Progenitor cell of endocrine pancreas (in vitro differentiated cells): ENCODE measurements around the gene STAG1. TPM values are rescaled to one million over a fixed set of nuclear protein-coding genes. Genes with fewer than 3 reads are reported as not detected.

Source experiments
- DNase-seq: peaks from one replicate; pipeline ENCODE4 v3.0.0; 2021; ENCODE audit warnings: low spot score; ENCODE audit not compliant: unreplicated experiment
- H3K27ac Mint-ChIP-seq: 2 replicates; pipeline ENCODE4 v1.8.0; 2021; ENCODE audit warnings: mild to moderate bottlenecking, moderate library complexity, mixed read lengths
- H3K27me3 Mint-ChIP-seq: 2 replicates; pipeline ENCODE4 v1.8.0; 2021; ENCODE audit warnings: mixed read lengths
- H3K36me3 Mint-ChIP-seq: 2 replicates; pipeline ENCODE4 v1.8.0; 2022; ENCODE audit warnings: mixed read lengths; ENCODE audit not compliant: insufficient read depth
- H3K4me1 Mint-ChIP-seq: 2 replicates; pipeline ENCODE4 v1.8.0; 2021; ENCODE audit warnings: low read depth, mixed read lengths
- H3K4me3 Mint-ChIP-seq: 2 replicates; pipeline ENCODE4 v1.8.0; 2021; ENCODE audit warnings: low read depth, mild to moderate bottlenecking, moderate library complexity, mixed read lengths
- H3K9me3 Mint-ChIP-seq: 2 replicates; pipeline ENCODE4 v1.8.0; 2021; ENCODE audit warnings: low read depth, mixed read lengths
- CTCF ChIP-seq: fragments of 200-600 bp; sonication (generic); IDR thresholded peaks from one replicate; pipeline ENCODE4 v1.5.0; 2021; ENCODE audit warnings: antibody characterized with exemption, mild to moderate bottlenecking; ENCODE audit not compliant: unreplicated experiment
- total RNA-seq: library from RNA; stranded (reverse); gene quantifications from 2 replicates; pipeline ENCODE4 v1.2.1, GENCODE V29; 2021

Gene STAG1
- total RNA-seq, 1 donor from 2014 or later: 46.4 TPM

- Mint-ChIP-seq H3K9me3 (no peaks in the 10 kb centered on the region), H3K4me1 (peaks cover 4% of the 10 kb centered on the region), H3K27me3 (no peaks in the 10 kb centered on the region), H3K4me3 (no peak overlapping the region), H3K36me3 (peaks cover 10% of the 10 kb centered on the region), H3K27ac (no peak overlapping the region)
- DNase-seq: no peak
- no peak for TF ChIP-seq CTCF
Observed at GRCh38 chr3:136595913-136596697, 156.1 kb downstream of the STAG1 start.

GRCh38 chr3:136586580-136586979 lies 165.6 kb downstream of the STAG1 start:
- Mint-ChIP-seq H3K4me1 (peaks cover 25% of the 10 kb centered on the region), H3K36me3 (peaks cover 4% of the 10 kb centered on the region), H3K27me3 (no peaks in the 10 kb centered on the region), H3K4me3 (no peak overlapping the region), H3K27ac (peak overlapping the region; percentile 44), H3K9me3 (no peaks in the 10 kb centered on the region)
- no peak for TF ChIP-seq CTCF
- DNase-seq: no peak

GRCh38 chr3:136584728-136585127 lies 167.4 kb downstream of the STAG1 start:
- Mint-ChIP-seq H3K9me3 (no peaks in the 10 kb centered on the region), H3K27me3 (no peaks in the 10 kb centered on the region), H3K27ac (no peak overlapping the region), H3K4me1 (peaks cover 25% of the 10 kb centered on the region), H3K36me3 (peaks cover 6% of the 10 kb centered on the region), H3K4me3 (no peak overlapping the region)
- no peak for TF ChIP-seq CTCF
- DNase-seq: no peak

GRCh38 chr3:136583823-136584222 lies 168.4 kb downstream of the STAG1 start:
- TF ChIP-seq CTCF: no peak
- Mint-ChIP-seq H3K4me3 (no peak overlapping the region), H3K27me3 (no peaks in the 10 kb centered on the region), H3K4me1 (peaks cover 29% of the 10 kb centered on the region), H3K27ac (no peak overlapping the region), H3K36me3 (peaks cover 7% of the 10 kb centered on the region), H3K9me3 (no peaks in the 10 kb centered on the region)
- no peak for DNase-seq

GRCh38 chr3:136577791-136578190 lies 174.4 kb downstream of the STAG1 start:
- Mint-ChIP-seq H3K27me3 (no peaks in the 10 kb centered on the region), H3K4me3 (no peak overlapping the region), H3K36me3 (peaks cover 9% of the 10 kb centered on the region), H3K9me3 (no peaks in the 10 kb centered on the region), H3K4me1 (peaks cover 33% of the 10 kb centered on the region), H3K27ac (no peak overlapping the region)
- TF ChIP-seq CTCF: no peak
- no peak for DNase-seq
